ENCODE measurements around the gene PUDP.
A peak's percentile ranks its signal among the peaks of the same experiment; 100 is the strongest.

Gene PUDP

GRCh38 chrX:7146703-7147412, 1.1 kb downstream of the PUDP start:
- peak; percentile 26 for DNase-seq (ENCODE audit: low spot score)

- DNase-seq (ENCODE audit: low spot score) = no peak
Observed at GRCh38 chrX:7146020-7146702, 1.8 kb downstream of the PUDP start.

GRCh38 chrX:7145454-7145853, 2.5 kb downstream of the PUDP start:
- DNase-seq (ENCODE audit: low spot score) = no peak

GRCh38 chrX:7143941-7144525, 3.9 kb downstream of the PUDP start:
- DNase-seq (ENCODE audit: low spot score) = no peak

GRCh38 chrX:7143076-7143475, 4.9 kb downstream of the PUDP start:
- DNase-seq (ENCODE audit: low spot score) = no peak

- DNase-seq (ENCODE audit: low spot score) = no peak
Observed at GRCh38 chrX:7139202-7140081, 8.5 kb downstream of the PUDP start.

GRCh38 chrX:7134981-7135380, 13.0 kb downstream of the PUDP start:
- no peak for DNase-seq (ENCODE audit: low spot score)

GRCh38 chrX:7133050-7133440, 14.9 kb downstream of the PUDP start:
- DNase-seq (ENCODE audit: low spot score) = no peak

GRCh38 chrX:7132335-7133049, 15.5 kb downstream of the PUDP start:
- no peak for DNase-seq (ENCODE audit: low spot score)

- no peak for DNase-seq (ENCODE audit: low spot score)
Observed at GRCh38 chrX:7131621-7132020, 16.3 kb downstream of the PUDP start.

- no peak for DNase-seq (ENCODE audit: low spot score)
Observed at GRCh38 chrX:7127056-7127455, 20.9 kb downstream of the PUDP start.

GRCh38 chrX:7120878-7121219, 27.1 kb downstream of the PUDP start:
- no peak for DNase-seq (ENCODE audit: low spot score)

- no peak for DNase-seq (ENCODE audit: low spot score)
Observed at GRCh38 chrX:7119950-7120877, 27.7 kb downstream of the PUDP start.

- DNase-seq (ENCODE audit: low spot score) = no peak
Observed at GRCh38 chrX:7117587-7117986, 30.4 kb downstream of the PUDP start.

- DNase-seq (ENCODE audit: low spot score) = no peak
Observed at GRCh38 chrX:7116081-7116480, 31.9 kb downstream of the PUDP start.

- no peak for DNase-seq (ENCODE audit: low spot score)
Observed at GRCh38 chrX:7115557-7115956, 32.4 kb downstream of the PUDP start.

- DNase-seq (ENCODE audit: low spot score) = no peak
Observed at GRCh38 chrX:7112071-7112470, 35.9 kb downstream of the PUDP start.

GRCh38 chrX:7111518-7111917, 36.4 kb downstream of the PUDP start:
- DNase-seq (ENCODE audit: low spot score) = no peak

- DNase-seq (ENCODE audit: low spot score) = no peak
Observed at GRCh38 chrX:7110821-7111276, 37.1 kb downstream of the PUDP start.

All from D341Med (cell line).